Cerebellar nuclear complex (tissue), 1 donor: Measurements from ENCODE around the gene ZNF598.

Experiments used
- DNase-seq, 2 experiments: peaks; one replicate each; lab custom pipeline; 2025; lab: John Stamatoyannopoulos, UW

Gene ZNF598

GRCh38 chr16:2006317-2006716, 3.3 kb downstream of the ZNF598 start:
- DNase-seq = no peak

GRCh38 chr16:2005646-2006045, 4.0 kb downstream of the ZNF598 start:
- DNase-seq = peak in 1 of 2 experiments; percentile 18

- DNase-seq = no peak
These were observed 4.7 kb downstream of the ZNF598 start for GRCh38 chr16:2004795-2005517.

GRCh38 chr16:2003827-2004641, 5.6 kb downstream of the ZNF598 start:
- DNase-seq = peak in 1 of 2 experiments; percentile 46

GRCh38 chr16:2003231-2003826, 6.3 kb downstream of the ZNF598 start:
- no peak for DNase-seq

- no peak for DNase-seq
These were observed 7.0 kb downstream of the ZNF598 start for GRCh38 chr16:2002406-2003230.

- no peak for DNase-seq
These were observed 7.9 kb downstream of the ZNF598 start for GRCh38 chr16:2001456-2002355.

- no peak for DNase-seq
These were observed 8.6 kb downstream of the ZNF598 start for GRCh38 chr16:2001035-2001434.

GRCh38 chr16:1999866-2000514, 9.6 kb downstream of the ZNF598 start:
- DNase-seq = no peak

- DNase-seq = no peak
These were observed 10.5 kb downstream of the ZNF598 start for GRCh38 chr16:1998852-1999801.

GRCh38 chr16:1998360-1998835, 11.2 kb downstream of the ZNF598 start:
- DNase-seq = no peak

GRCh38 chr16:1997494-1998359, 11.9 kb downstream of the ZNF598 start:
- DNase-seq = no peak

- no peak for DNase-seq
These were observed 15.9 kb downstream of the ZNF598 start for GRCh38 chr16:1993731-1994131.

GRCh38 chr16:1992704-1993317, 16.8 kb downstream of the ZNF598 start:
- no peak for DNase-seq

- peak in 1 of 2 experiments; percentile 36 for DNase-seq
These were observed 17.5 kb downstream of the ZNF598 start for GRCh38 chr16:1991948-1992703.

- DNase-seq = no peak
These were observed 18.1 kb downstream of the ZNF598 start for GRCh38 chr16:1991588-1991947.

- no peak for DNase-seq
These were observed 18.5 kb downstream of the ZNF598 start for GRCh38 chr16:1991135-1991551.
